H1 (cell line): ENCODE results near the gene PDE1C. TPM values are rescaled to one million over a fixed set of nuclear protein-coding genes. Genes with fewer than 3 reads are reported as not detected.

ENCODE experiments used
- EGR1 ChIP-seq: IDR thresholded peaks from 2 replicates; pipeline ENCODE4 v1.6.1; 2011; ENCODE audit warnings: low read depth, low read length, borderline replicate concordance
- JUND ChIP-seq: IDR thresholded peaks from 2 replicates; pipeline ENCODE4 v1.6.1; 2011; ENCODE audit warnings: mild to moderate bottlenecking, improper control_type of control experiment, low read length
- KDM5A ChIP-seq: fragments of 200-600 bp; IDR thresholded peaks from 2 replicates; pipeline ENCODE4 v1.7.1; 2012; ENCODE audit warnings: mild to moderate bottlenecking, low read length, inconsistent platforms, mixed read lengths
- NANOG ChIP-seq: IDR thresholded peaks from 2 replicates; pipeline ENCODE4 v1.6.1; 2011; ENCODE audit warnings: low read length, low read depth, mild to moderate bottlenecking, inconsistent platforms; ENCODE audit not compliant: insufficient read depth, poor library complexity, severe bottlenecking
- POLR2AphosphoS5 ChIP-seq: IDR thresholded peaks from 2 replicates; pipeline ENCODE4 v1.6.1; 2011; ENCODE audit warnings: low read depth, low read length
- RFX5 ChIP-seq: IDR thresholded peaks from 2 replicates; pipeline ENCODE4 v1.6.1; 2011; ENCODE audit warnings: low read depth, low read length, improper control_type of control experiment, borderline replicate concordance
- SIX5 ChIP-seq: IDR thresholded peaks from 2 replicates; pipeline ENCODE4 v1.6.1; 2011; ENCODE audit warnings: mild to moderate bottlenecking, low read depth, low read length
- polyA plus RNA-seq, 7 experiments: library from polyadenylated mRNA; depleted of rRNA in 3 of 7; stranded (reverse) in 5 of 7; unstranded in 2 of 7; fragments of >200 nt in 5 of 7; fragments of 200-250 nt in 2 of 7; gene quantifications; 1 replicate in 5 of 7; 2 replicates in 1 of 7; 4 replicates in 1 of 7; pipeline versions ENCODE4 v1.2.1 to v1.2.3, GENCODE V29; 2011 to 2013; ENCODE audit warnings: missing spikeins in 2 of 7, mixed read lengths in 2 of 7
- total RNA-seq: library from RNA; stranded (reverse); fragmentation: NEBNext Ultra II Directional; extraction: Animal tissue kit (Norgen Biotek cat#: 25700); gene quantifications from 2 replicates; pipeline ENCODE4 v1.2.1, GENCODE V29; 2021
- TF ChIP-seq, protein P1 (sequence below), 3 experiments: IDR thresholded peaks; 1 replicate in 2 of 3; 2 replicates in 1 of 3; pipeline versions ENCODE4 v1.5.1 to v1.6.1; 2011; ENCODE audit warnings: low read length in 3 of 3, mild to moderate bottlenecking in 3 of 3, inconsistent platforms in 2 of 3, low read depth in 1 of 3, moderate library complexity in 1 of 3; ENCODE audit not compliant: insufficient read depth in 1 of 3; ENCODE audit errors: control extremely low read depth in 1 of 3

PDE1C gene
- total and polyA plus RNA-seq, 2 of the 8 experiments (the other 6 are each of a cell fraction or from before 2014, with no cell fraction given) = 0.11 to 1.1 TPM

GRCh38 chr7:31910191-31910590 is 160.0 kb downstream of the PDE1C start (continued):
- TF ChIP-seq, protein P1, sequence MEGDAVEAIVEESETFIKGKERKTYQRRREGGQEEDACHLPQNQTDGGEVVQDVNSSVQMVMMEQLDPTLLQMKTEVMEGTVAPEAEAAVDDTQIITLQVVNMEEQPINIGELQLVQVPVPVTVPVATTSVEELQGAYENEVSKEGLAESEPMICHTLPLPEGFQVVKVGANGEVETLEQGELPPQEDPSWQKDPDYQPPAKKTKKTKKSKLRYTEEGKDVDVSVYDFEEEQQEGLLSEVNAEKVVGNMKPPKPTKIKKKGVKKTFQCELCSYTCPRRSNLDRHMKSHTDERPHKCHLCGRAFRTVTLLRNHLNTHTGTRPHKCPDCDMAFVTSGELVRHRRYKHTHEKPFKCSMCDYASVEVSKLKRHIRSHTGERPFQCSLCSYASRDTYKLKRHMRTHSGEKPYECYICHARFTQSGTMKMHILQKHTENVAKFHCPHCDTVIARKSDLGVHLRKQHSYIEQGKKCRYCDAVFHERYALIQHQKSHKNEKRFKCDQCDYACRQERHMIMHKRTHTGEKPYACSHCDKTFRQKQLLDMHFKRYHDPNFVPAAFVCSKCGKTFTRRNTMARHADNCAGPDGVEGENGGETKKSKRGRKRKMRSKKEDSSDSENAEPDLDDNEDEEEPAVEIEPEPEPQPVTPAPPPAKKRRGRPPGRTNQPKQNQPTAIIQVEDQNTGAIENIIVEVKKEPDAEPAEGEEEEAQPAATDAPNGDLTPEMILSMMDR (IDR thresholded peaks at IDR 0.05; ENCODE audit: control extremely low read depth in 1 of 3, insufficient read depth in 1 of 3, low read depth in 1 of 3, low read length in 3 of 3) = no peak
- no peak for TF ChIP-seq NANOG
- no peak for TF ChIP-seq SIX5
- TF ChIP-seq RFX5 = no peak
- TF ChIP-seq JUND = no peak
- no peak for TF ChIP-seq EGR1
- no peak for TF ChIP-seq KDM5A
- no peak for TF ChIP-seq POLR2AphosphoS5
- TF ChIP-seq, all 59 proteins: peak for 0
